GM18907 (cell line): ENCODE results near the gene TPCN2.

Experiments
- ATAC-seq: cut with Tn5 transposase; IDR thresholded peaks from one replicate; pipeline ENCODE4 v1.9.1; 2021; ENCODE audit warnings: mild to moderate bottlenecking, moderate library complexity; ENCODE audit not compliant: unreplicated experiment

Gene TPCN2

GRCh38 chr11:69035946-69036340 is 12.8 kb upstream of the TPCN2 start:
- no peak for ATAC-seq

- no peak for ATAC-seq
These were observed 11.7 kb upstream of the TPCN2 start for GRCh38 chr11:69037074-69037473.

GRCh38 chr11:69037544-69037943 is 11.2 kb upstream of the TPCN2 start:
- no peak for ATAC-seq

- ATAC-seq: no peak
These were observed 9.2 kb upstream of the TPCN2 start for GRCh38 chr11:69039501-69039900.

DNA sequence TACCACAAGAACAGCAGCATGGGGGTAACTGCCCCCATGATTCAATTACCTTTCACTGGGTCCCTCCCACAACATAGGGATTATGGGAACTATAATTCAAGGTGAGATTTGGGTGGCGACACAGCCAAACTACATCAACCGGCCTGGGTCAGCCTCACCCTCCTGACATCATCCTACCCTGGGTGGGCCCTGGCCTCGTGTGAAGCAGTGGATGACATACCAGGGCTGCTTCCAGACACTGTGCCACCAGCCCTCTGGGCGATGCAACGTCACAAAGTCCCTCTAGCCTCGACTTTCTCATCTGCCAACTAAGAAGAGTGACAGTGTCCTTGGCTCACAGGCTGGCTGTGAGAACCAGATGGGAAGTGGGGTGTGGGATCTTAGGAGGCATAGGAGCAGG is 8.7 kb upstream of the TPCN2 start:
- ATAC-seq: no peak

DNA sequence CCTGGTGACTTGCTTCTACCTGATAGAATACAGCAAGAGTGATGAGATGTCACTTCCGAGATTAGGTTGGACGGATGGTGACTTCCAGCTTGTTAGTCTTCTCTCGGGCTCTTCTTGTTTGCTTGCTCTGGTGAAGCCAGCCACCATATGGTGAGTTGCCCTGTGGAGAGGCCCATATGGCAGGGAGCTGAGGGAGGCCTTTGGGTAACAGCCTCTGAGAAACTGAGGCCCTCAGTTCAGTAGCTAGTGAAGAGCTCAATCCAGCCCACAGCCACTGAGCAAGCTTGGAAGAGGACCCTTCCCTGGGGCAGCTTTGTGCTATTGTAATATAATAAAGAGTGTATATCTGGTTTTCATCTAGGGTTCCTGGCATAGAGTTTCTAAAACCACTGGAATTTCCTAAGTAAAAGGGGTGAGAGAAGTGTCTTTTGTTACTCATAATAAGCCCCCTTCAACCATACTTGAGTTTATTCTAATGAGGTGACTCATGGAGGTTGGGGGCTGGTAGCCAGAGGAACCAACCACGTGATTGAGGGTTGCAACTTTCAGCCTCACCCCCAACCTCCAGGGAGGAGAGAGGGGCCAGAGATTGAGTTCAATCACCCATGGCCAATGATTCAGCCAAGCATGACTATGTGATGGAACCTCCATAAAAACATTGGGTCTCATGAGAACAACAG is 8.0 kb upstream of the TPCN2 start:
- no peak for ATAC-seq

DNA sequence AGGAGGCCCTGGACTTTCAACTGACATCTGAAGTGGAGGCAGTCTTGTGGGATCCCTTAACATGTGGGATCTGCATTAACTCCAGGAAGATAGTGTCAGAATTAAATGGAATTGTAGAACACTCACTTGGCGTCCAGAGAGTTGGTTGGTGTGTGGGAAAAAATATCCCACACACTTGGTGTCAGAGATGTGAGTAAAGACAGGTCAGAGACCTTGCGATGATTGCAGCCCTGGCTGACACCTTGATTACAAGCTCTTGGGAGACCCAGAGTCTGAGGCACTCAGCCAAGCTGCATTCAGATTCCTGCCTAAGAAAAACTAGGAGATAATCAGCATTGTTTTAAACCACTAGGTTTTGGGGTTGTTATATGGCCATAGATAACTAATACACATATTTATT is 7.2 kb upstream of the TPCN2 start:
- no peak for ATAC-seq

DNA sequence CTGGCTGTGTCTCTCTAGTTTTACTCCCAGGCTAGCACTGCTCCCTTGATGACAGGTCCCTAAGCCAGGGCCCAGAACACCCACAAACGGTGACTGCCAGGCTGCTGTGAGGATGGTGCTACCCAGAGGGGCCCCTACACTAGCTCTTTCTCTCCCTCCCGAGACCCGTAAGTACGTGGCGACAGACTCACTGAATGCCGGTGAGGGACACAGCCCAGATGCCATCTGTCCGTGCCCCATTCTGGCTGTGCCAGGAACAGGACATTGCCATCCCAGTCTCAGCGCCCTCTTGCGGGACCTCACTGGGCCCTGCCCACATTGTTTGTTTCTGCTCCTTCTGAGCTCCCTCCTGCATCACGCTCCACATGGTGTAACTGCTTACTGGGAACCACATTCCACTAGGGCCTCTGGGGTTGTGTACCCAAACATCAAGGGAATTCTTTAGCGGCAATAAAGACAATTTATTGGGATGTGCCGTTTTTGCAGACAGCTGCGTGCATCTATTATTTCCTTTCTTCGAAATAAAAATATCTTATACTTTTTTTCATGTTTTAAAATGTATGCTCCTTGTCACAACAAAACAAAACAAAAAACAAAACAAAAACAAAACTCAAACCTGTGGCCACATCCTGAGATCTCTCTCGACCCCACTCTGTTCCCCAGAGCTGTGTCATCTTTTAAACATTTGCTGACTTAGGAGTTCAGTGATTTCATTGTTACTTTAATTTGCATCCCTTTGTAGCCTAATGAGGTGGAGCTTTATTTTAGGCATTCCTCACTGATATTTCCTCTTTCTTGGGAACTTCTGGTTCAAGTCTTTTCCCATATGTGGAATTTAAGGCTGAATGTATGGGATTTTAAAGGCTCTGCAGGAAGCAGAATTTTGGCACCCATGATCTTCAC is 4.4 kb upstream of the TPCN2 start:
- no peak for ATAC-seq

GRCh38 chr11:69048031-69048693 is 570 bp upstream of the TPCN2 start:
- no peak for ATAC-seq

- no peak for ATAC-seq
These were observed 747 bp downstream of the TPCN2 start for GRCh38 chr11:69049490-69049867.

DNA sequence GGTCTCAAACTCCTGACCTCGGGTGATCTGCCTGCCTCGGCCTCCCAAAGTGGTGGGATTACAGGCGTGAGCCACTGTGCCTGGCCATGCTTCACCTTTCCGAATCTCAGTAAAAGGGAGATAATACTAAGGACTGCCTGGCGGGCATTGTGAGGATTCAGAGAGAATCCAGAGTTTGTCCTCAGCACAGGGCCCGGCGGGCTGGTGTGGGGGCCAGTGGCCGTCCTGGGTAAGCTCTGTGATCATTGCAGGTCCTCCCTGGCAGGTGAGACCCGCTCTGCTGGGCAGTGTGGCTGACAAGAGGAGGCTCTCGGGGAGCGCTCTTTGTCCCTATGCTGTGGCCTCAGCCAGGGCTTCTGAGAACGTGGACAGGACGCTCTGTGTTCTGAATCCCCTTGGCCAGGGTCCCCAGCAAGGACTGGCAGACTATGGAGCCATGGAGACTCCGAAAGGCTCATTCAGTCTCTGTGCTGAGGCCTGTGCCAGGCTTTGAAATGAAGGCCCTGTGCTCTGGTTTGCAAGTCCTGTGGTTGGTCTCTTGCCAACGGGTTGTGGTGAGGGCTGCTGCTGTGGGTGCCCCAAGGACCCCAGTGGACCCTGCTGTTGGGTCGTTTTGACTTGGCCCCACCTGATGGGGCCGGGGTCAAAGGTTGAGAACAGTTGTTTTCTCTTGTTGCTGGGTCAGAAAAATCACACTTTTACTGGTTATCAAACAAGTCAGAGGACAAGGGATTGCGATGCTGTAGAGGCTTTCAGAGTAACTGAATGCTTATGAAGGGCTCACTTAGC is 2.1 kb downstream of the TPCN2 start:
- ATAC-seq: no peak

DNA sequence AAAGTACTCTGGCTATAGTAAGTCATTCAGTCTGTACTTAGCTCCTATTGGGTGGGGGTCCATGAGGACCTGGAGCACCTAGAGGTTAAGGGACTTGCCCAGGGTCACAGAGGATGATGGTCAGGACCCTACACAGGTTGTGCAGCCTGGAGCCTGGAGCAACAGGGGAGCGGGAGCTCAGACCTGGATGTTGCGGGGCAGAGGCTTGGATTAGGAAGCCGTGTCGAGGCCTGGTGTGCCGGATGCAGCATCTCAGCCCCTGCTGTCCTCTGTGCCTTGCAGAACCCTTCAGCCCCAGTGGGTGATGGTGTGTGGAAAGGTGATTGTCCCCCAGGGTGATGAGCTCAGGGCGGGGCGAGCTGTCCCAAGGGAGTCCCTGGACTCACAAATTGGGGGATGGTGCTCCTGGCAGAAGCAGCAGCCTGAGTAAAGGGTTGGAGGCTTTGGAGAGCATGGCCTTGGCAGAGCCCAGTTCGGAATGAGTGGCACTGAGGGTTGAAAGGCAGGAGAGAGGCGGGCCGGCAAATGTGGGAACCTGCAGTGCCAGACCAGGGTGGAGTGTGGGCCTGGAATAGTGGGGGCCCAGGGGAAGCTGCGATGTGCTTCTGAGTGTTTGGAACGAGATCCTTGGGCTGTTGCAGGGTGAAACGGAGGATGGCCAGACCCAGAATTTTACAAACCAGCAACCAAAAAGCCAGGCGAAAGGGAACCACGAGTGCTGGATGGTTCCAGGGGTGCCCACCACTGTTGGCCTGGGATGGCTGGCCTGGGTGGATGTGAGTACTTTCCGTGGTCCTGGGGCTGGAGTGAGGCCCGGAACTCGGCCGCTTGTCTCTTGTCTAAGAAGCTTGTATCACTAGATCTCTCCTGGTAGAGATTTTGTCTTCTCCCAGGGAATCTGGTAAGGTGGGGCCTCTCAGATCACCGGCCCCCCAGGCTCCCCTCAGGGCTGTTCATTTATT is 2.9 kb downstream of the TPCN2 start:
- no peak for ATAC-seq

DNA sequence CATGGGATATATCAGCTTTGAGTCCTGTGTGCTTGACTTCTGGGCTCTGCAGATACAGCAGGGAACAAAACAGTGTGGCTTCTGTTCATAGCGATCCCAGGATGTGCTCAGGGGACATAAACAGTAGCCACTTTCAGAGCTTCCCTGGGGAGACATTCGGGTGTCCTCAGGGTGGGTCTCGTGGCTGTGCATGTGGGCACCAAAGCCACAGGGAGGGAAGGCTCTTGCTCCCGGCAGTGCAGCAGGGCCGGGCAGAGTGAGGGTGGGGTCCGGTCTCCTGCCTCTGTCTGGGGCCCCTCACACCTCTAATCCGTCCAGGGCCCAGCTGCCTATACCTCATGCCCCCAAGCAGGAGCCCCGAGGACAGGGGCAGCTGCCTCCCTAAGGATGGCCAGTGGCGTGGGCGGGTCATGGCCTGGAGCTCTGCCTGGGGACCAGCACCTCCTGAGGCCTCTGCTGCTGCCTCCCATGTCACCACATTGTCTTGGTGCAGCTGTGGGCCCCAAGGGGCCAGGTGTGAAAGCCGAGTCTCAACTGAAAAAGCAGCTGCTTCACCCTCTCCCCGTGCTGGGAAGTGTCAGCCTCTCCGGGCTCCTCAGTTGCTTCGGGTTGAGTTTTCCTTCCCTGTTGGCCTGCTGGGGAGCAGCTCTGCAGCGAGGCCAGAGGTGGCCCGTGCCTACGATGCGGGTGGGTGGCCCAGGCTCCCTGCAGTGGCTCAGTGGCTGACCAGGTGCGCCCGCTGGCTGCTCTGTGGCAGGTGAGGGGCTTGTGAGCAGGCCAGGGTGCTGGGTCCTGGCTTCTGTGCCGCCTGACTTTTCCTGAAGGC is 3.8 kb downstream of the TPCN2 start:
- no peak for ATAC-seq

DNA sequence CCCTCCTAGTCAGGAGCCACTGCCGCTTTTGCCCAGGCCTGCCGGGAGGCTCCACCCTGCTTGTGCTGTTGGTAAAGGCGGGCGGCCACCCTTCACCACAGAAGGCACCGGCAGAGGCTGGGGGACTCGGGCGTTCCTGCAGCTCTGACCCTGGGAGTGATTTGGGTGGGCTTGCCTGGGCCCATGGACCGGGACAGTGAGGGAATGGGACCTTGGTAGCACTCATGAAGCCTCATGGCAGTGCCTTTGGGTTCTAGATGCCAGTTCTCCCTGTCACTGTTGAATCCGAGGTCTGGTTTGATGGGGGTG is 4.4 kb downstream of the TPCN2 start:
- ATAC-seq: no peak

DNA sequence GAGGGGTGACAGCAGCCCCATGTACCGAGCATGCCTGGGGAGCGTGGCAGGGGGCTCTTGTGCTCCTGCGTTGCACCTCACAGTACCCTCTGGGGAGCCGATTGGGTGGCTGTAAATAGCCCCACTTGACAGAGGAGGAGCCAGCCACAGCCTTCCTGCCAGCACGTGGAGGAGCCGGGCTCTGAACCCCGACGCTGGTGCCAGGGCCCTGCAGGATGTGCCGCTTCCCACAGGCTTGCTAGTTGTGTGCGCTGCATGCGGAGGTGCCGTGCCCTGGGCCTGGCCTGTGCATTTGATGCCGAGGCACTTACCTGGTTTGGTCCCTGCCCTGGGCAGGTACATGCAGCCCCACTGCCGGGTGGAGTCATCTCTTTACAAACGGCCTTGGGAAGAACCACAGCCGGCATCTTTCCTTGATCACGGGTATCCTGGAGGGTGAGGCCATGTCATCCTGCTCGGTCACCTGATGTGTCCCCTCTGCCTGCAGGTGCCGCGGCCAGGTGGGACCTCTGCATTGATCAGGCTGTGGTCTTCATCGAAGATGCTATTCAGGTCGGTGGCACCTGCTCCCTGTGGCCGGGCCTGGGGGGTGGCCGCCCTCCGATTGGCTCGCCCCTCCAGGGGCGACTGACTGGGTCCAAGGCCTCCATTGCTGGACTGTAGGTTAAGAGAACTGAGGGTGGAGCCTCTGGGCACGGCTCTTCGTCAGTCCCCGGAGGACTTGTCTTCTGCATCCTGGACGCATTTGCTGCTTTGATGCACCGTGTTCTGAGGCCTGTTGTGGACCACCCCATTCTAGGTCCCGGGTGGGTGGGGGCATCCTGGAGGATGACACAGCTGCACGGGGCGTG is 5.0 kb downstream of the TPCN2 start:
- ATAC-seq: no peak

DNA sequence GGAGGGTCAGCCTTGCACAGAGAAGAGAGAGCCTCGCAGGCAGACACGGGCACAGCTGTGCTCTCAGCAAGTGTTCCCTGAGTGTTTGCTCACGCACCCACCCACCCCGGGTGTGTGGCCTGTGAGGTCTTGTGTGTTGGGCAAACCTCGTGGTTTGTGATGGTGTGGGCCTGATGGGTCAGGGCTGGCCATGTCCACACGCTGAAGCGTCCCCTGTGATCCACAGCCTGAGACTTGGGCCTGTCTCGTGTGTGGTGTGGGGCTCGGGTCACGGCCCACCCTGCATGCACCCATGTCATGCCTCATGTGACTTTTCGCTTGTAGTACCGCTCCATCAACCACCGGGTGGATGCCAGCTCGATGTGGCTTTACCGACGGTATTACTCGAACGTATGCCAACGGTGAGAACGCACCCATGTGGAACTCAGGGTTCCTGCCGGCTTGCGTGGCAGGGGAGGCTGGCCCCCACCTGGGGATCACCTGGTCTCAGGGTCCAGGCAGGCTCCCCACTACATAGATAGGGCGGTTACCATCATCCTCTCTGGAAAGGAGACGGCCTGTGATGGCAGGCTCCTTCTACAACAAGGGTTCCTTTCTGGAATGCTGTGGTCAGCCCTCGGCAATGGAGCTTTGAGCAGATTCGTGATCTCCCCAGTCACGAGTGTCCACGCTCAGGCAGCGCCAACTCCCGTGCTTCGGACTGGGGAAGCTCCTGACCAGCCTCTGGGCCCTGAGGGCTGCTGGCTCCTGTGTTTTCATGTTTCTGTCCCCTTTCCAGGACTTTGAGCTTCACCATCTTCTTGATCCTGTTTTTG is 5.9 kb downstream of the TPCN2 start:
- no peak for ATAC-seq

GRCh38 chr11:69055212-69055586 is 6.5 kb downstream of the TPCN2 start:
- no peak for ATAC-seq
